Activated CD4-positive, alpha-beta T cell treated with anti-CD3 and anti-CD28 coated beads, Interleukin-2, Interleukin-6, amounts not matched to agents 100 ng/mL and 50 ng/mL, durations not matched to agents 16 hours and 8 hours (primary cell): ENCODE measurements around the gene CLDN17.

Source experiments
- DNase-seq: peaks from one replicate; pipeline ENCODE4 v3.0.0-alpha.2; 2020

The CLDN17 gene

GRCh38 chr21:30116479-30116878, 50.1 kb downstream of the CLDN17 start:
- DNase-seq: no peak
